ENCODE results near the gene RAB36.

Gene RAB36

DNA sequence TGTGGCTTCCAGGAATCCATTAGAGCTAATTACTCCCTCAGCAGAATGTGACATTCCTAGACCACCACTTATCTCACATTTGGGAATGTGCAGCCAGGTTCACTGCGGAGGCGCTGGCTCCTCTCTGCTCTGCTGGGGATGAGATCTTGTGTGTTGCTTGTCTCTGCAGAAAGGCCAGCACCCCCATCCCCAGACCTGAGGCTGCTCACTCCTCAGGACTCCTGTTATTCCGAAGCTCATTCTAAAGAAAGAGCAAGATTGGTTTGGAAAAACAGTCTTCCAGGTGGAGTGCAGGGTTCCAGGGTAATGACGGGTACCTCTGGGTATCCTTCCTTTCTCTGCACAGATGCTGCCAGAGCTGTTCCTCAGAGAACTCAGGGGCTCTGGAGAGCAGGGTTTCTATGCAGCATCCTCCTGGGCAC is 24.3 kb upstream of the RAB36 start:
- Histone ChIP-seq H3F3A (ENCODE audit: control insufficient read depth, insufficient read depth) (0 out of 2 replicates have a peak, but pooled peaks cover 2% of the 10 kb centered on the region), H3K9me3 (ENCODE audit: control insufficient read depth, insufficient read depth, low read length) (no peaks in the 10 kb centered on the region), H3K4me2 (ENCODE audit: low read length) (no peak overlapping the region), H3K36me3 (ENCODE audit: control insufficient read depth, low read length) (no peaks in the 10 kb centered on the region), H3K4me1 (ENCODE audit: control insufficient read depth, low read length) (peaks cover 15% of the 10 kb centered on the region), H3K9me2 (replicated peaks; ENCODE audit: control insufficient read depth, low read length) (no peaks in the 10 kb centered on the region), H3K27ac (ENCODE audit: low read depth, low read length) (no peak overlapping the region), H4K20me1 (ENCODE audit: control insufficient read depth, insufficient read depth, low read depth, low read length) (no peaks in the 10 kb centered on the region), H3K4me3 (ENCODE audit: low read length) (no peak overlapping the region), H3K79me2 (ENCODE audit: control insufficient read depth, low read length) (no peaks in the 10 kb centered on the region), H3K27me3 (ENCODE audit: control insufficient read depth, low read length) (no peaks in the 10 kb centered on the region)
- no peak for TF ChIP-seq EZH2phosphoT487 (IDR thresholded peaks at IDR 0.05; ENCODE audit: borderline replicate concordance, low read length)
- TF ChIP-seq CTCF (IDR thresholded peaks at IDR 0.05; ENCODE audit: low read depth, low read length, poor library complexity, severe bottlenecking): no peak

DNA sequence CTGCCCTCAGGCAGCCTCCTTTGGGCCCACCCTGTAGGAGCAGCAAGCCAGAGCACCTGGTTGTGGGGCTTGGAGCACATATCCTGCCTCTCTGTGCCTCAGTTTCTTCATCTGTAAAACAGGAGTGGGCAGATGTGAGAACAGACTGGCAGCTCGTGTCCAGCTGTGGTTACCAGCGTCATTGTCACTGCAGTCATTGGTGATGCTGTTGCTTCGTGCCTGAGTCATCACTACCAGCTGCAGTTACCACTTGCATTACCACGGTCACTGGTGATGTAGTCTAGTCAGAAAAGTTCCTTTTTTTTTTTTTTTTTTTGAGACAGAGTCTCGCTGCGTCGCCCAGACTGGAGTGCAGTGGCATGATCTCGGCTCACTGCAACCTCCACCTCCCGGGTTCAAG is 23.9 kb upstream of the RAB36 start:
- H4K20me1 ChIP-seq (ENCODE audit: control insufficient read depth, insufficient read depth, low read depth, low read length): no peaks in the 10 kb centered on the region

DNA sequence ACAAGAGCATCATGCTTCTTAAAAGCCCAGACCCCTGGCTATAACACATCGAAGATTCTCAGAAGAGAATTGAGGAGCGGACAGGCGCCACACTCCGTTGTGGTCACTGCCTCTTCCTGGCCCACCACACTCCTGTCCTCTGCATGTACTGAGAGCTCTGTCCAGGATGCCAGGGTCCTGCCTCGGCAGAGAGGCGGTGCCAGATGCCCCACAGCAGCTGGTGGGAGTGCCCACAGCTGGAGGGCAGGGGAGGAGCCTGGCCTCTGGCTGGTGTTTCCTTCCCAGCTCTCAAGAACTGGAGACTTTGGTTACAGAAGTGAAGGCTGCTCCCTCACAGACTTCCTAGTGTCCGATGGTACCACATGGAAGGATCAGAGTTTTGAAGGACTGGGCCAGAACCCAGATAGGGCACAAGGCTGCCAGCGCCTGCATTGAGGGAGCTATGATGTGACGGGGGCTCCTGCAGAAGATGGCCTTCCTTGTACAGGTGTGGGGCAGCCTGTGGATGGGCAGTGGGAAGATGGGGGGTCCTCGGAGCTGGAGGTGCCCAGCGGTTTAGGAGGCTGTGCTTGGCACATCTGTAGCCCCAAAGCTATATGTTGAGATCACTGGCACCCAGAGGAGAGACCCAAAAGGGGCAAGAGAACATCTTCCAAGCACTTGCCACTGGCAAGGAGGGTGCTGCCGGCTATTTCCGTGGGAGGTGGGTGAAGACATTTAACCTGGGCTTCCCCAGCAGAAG is 22.9 kb upstream of the RAB36 start:
- no peaks in the 10 kb centered on the region for H3K27me3 ChIP-seq (ENCODE audit: control insufficient read depth, low read length)
- H3K4me3 ChIP-seq (ENCODE audit: low read length): no peak overlapping the region
- TF ChIP-seq EZH2phosphoT487 (IDR thresholded peaks at IDR 0.05; ENCODE audit: borderline replicate concordance, low read length) (no peak), CTCF (IDR thresholded peaks at IDR 0.05; ENCODE audit: low read depth, low read length, poor library complexity, severe bottlenecking) (no peak)
- H3K4me2 ChIP-seq (ENCODE audit: low read length): no peak overlapping the region
- no peaks in the 10 kb centered on the region for H3K9me3 ChIP-seq (ENCODE audit: control insufficient read depth, insufficient read depth, low read length)
- H3K36me3 ChIP-seq (ENCODE audit: control insufficient read depth, low read length): no peaks in the 10 kb centered on the region
- no peak overlapping the region for H3K27ac ChIP-seq (ENCODE audit: low read depth, low read length)
- H3K79me2 ChIP-seq (ENCODE audit: control insufficient read depth, low read length): no peaks in the 10 kb centered on the region
- no peaks in the 10 kb centered on the region for H3K9me2 ChIP-seq (replicated peaks; ENCODE audit: control insufficient read depth, low read length)
- H3F3A ChIP-seq (ENCODE audit: control insufficient read depth, insufficient read depth): 0 out of 2 replicates have a peak, but pooled peaks cover 2% of the 10 kb centered on the region
- peaks cover 11% of the 10 kb centered on the region for H3K4me1 ChIP-seq (ENCODE audit: control insufficient read depth, low read length)
- no peaks in the 10 kb centered on the region for H4K20me1 ChIP-seq (ENCODE audit: control insufficient read depth, insufficient read depth, low read depth, low read length)

More for the DNA sequence above, 23.9 kb upstream of the RAB36 start:
- H3K27ac ChIP-seq (ENCODE audit: low read depth, low read length): no peak overlapping the region
- H3K36me3 ChIP-seq (ENCODE audit: control insufficient read depth, low read length): no peaks in the 10 kb centered on the region
- 0 out of 2 replicates have a peak, but pooled peaks cover 2% of the 10 kb centered on the region for H3F3A ChIP-seq (ENCODE audit: control insufficient read depth, insufficient read depth)
- TF ChIP-seq EZH2phosphoT487 (IDR thresholded peaks at IDR 0.05; ENCODE audit: borderline replicate concordance, low read length): no peak
- TF ChIP-seq CTCF (IDR thresholded peaks at IDR 0.05; ENCODE audit: low read depth, low read length, poor library complexity, severe bottlenecking): no peak
- no peak overlapping the region for H3K4me2 ChIP-seq (ENCODE audit: low read length)
- no peaks in the 10 kb centered on the region for H3K9me2 ChIP-seq (replicated peaks; ENCODE audit: control insufficient read depth, low read length)
- H3K9me3 ChIP-seq (ENCODE audit: control insufficient read depth, insufficient read depth, low read length): no peaks in the 10 kb centered on the region
- H3K27me3 ChIP-seq (ENCODE audit: control insufficient read depth, low read length): no peaks in the 10 kb centered on the region
- no peaks in the 10 kb centered on the region for H3K79me2 ChIP-seq (ENCODE audit: control insufficient read depth, low read length)
- no peak overlapping the region for H3K4me3 ChIP-seq (ENCODE audit: low read length)
- H3K4me1 ChIP-seq (ENCODE audit: control insufficient read depth, low read length): peaks cover 13% of the 10 kb centered on the region
